ENCODE measurements around the gene SH3PXD2B. TPM values are rescaled to one million over a fixed set of nuclear protein-coding genes. Genes with fewer than 3 reads are reported as not detected.

SH3PXD2B gene
- 27.8 TPM for polyA plus RNA-seq (ENCODE audit: insufficient read length)

- DNase-seq (ENCODE audit: low read depth), result no peak
These were observed at the start of gene SH3PXD2B for GRCh38 chr5:172454358-172455086. SH3PXD2B (minus strand) TSS chr5:172454525; CDS start chr5:172454352, 173 bp downstream.

DNA sequence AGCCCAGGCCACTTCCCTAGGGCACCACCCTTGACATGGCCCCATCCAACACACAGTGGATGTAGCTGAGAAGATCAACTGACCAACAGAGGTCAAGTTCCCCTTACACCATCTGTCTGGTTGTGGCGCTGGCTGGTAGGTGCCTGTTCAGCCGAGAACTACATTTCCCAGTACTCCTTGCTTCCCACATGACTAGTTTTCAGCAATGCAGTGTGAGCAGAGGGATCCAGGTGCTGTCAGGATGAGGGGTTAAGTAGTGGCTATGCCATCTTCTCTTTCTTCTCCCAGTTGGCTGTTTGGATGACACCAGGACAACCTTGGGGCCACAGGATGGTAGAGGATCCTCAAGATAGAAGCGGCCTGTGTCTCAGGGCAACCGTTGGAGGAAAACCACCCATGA is 48.6 kb upstream of the SH3PXD2B start:
- no peak for DNase-seq (ENCODE audit: low read depth)

DNA sequence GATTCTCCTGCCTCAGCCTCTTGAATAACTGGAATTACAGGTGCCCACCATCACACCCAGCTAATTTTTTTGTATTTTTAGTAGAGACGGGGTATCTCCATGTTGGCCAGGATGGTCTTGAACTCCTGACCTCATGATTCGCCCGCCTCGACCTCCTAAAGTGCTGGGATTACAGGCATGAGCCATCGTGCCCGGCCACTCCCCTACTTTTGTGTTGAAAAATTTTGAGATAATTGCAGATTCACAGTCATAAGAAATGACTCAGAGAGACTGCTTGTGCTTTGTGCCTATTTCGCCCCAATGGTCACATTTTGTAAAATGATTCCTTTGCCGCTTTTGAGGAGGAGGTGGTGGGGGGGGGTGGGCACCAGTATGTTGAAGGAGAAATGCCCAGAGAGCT is 48.1 kb upstream of the SH3PXD2B start:
- DNase-seq (ENCODE audit: low read depth), result no peak

- no peak for DNase-seq (ENCODE audit: low read depth)
These were observed 47.5 kb upstream of the SH3PXD2B start for GRCh38 chr5:172501708-172502320.

GRCh38 chr5:172499287-172499686 is 45.0 kb upstream of the SH3PXD2B start:
- no peak for DNase-seq (ENCODE audit: low read depth)

DNA sequence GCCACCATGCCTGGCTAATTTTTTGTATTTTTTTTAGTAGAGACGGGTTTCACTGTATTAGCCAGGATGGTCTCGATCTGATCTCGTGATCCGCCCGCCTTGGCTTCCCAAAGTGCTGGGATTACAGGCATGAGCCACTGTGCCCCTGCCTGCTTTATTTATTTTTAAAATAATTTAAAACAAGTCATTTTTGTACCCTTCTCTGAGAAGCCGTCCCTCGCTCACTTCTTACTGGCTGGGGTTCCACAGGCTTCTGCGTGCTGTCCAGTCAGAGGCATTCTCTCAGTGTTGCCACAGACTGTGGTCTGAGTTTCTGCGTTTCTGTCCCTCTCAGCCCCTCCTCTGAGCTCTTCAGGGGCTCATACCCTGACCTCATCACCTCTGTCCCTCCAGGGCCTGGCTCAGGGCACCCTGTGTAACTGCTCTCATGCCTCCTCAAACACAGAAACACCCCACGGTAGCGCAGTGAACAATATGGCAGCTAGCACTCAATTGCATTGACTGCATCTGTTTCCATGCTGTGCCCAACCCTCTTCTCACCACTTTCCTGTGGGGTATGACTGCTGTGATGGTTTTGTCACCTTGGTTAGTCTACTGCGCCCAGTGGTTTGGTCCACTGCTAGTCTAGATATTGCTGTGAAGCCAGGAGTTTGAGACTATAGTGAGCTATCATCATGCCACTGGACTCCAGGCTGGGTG is 44.3 kb upstream of the SH3PXD2B start:
- DNase-seq (ENCODE audit: low read depth), result no peak

DNA sequence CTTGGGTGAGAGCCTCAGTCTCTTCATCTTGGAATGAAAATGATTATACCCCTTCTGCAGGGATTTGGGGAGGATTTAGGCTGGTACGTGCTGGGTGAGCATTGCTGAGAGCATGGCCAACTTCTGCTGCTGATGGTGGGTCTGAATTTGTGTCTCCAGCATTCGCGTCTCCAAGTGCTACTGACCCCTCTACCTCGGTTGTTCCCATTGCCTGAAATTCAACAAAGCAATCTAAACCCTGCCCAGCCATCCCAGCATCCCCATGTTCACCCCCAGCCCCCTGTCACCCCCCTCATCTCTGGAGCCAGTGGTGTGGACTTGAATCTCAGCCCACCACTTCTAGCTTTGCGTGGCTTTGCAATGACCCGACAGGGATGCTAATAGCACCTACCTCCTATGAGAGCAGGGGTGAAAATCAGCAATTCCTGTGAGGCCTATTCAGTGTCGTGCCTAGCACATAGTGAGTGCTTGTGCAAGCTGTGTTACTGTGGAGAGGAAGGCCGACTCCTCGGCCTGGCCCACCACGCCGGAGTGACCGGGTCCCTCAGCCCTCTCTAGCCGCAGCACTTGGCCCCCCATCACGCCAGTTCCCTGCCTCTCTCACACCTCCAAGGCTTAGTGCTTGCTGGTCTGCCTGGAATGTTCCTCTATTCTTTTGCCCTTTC is 43.4 kb upstream of the SH3PXD2B start:
- DNase-seq (ENCODE audit: low read depth), result no peak

- DNase-seq (ENCODE audit: low read depth), result no peak
These were observed 42.5 kb upstream of the SH3PXD2B start for GRCh38 chr5:172496671-172497371.

- DNase-seq (ENCODE audit: low read depth), result no peak
These were observed 40.5 kb upstream of the SH3PXD2B start for GRCh38 chr5:172494630-172495505.

- DNase-seq (ENCODE audit: low read depth), result no peak
These were observed 39.6 kb upstream of the SH3PXD2B start for GRCh38 chr5:172493906-172494305.

DNA sequence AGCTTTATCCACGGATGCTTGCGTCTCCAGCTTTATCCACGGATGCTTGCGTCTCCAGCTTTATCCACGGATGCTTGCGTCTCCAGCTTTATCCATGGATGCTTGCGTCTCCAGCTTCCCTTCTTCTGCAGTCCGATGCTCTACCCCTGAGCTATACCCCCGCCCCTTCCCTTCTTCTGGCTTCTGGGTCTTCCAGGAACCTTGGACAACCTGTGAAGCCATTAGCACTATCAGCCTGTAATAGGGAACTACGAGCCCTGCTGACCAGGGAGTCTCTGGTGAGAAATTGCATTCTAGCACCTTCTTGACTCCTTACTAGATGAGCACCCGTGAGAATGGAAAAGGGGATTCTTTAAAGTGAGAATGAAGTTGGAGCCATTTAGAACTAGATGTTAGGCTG is 39.1 kb upstream of the SH3PXD2B start:
- DNase-seq (ENCODE audit: low read depth), result no peak

DNA sequence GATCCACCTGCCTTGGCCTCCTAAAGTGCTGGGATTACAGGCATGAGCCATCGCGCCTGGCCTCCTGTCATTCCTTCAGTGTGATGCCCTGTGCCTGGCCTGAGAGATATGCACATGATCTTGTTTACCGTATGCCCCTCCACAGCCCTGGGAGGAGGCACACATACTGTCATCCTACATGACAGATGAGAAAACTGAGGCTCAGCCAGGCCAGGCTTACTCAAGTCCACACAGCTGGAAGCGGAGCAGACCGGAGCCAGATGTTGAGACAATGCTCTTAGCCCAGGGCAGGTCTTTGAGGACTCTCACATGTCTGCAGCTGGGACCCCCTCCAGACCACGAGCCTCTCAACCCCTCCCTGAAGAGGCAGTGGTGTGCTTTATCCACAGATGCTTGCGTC is 38.7 kb upstream of the SH3PXD2B start:
- peak; percentile 70 for DNase-seq (ENCODE audit: low read depth)

GRCh38 chr5:172492097-172492840 is 37.9 kb upstream of the SH3PXD2B start:
- DNase-seq (ENCODE audit: low read depth), result no peak

DNA sequence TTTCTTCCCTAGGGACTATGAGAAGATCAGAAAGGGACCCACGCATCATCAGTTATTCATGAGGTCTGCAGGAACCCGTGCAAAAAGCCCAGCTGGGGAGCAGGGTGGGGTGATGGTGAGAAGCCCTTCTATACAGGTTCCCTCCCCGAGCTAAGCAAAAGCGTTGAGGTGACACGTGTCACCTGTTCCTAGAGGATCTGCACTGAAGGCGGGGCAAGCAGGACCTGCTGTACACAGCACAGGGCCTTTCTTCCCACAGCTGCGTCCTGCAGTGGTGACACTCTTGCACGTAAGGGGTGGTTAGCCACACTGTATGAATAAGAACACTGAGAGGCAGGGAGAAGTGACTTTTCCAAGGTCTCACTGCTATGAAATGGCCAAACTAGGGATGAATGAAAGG is 37.2 kb upstream of the SH3PXD2B start:
- no peak for DNase-seq (ENCODE audit: low read depth)

- no peak for DNase-seq (ENCODE audit: low read depth)
These were observed 36.5 kb upstream of the SH3PXD2B start for GRCh38 chr5:172490514-172491461.

DNA sequence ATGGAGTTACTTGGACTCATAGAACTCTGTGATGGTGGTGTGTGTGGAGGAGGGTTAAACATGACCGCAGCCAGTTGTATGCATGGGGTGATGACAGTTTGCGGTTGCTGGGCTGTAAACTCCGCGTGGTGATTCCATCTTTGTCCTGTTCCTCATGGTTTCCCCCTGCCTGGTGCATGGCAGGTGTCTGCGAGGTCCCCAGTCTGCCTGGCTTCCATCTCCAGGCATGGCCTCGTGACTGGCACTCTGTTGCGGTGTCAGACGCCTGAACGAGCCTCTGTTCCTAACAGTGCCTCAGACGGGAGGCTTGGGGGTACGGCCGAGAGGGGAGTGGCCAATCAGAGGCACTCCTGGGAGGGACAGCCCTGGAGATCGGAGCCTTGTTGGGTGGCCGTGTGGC is 33.9 kb upstream of the SH3PXD2B start:
- no peak for DNase-seq (ENCODE audit: low read depth)

GRCh38 chr5:172487671-172488070 is 33.3 kb upstream of the SH3PXD2B start:
- DNase-seq (ENCODE audit: low read depth), result no peak

DNA sequence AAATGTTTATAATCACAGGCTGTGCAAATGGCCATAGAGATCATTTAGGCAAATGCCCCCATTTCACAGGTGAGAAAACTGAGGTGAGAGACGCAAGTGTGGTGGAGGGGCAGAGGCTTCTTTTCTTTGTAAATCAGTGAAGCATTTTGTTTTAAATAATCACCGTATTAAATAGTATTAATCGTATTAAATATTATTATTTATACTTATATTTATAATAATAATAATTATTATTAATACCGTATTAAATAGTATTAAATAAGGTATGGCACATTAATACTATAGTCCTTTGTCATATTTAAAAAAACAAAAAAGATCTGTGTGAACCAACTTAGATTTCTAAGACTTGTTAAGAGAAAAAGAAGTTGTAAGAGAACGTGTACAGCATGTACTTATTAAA is 32.6 kb upstream of the SH3PXD2B start:
- DNase-seq (ENCODE audit: low read depth), result no peak

DNA sequence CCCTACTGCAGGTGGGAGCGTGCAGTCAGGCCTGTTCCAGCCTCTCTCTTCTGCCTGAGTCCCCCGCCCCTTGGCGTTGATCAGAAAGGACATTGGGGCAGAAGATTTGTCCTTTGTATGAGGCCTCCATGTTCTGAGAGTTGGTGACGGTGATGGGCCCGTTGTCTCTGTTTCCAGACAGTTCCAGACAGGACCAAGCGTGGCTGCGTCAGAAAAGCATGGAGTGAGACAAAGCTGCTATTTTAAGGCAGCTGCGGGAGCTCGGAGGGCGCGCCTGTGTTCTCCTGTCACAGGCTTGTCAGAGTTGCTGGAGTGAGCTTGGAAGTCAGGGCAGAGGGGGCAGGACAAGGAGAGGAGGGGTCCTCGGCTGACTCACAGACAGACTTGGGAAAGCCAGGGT is 32.1 kb upstream of the SH3PXD2B start:
- DNase-seq (ENCODE audit: low read depth), result no peak
